Measurements from ENCODE around the gene TLX2.
A peak's percentile ranks its signal among the peaks of the same experiment; 100 is the strongest.

The TLX2 gene

GRCh38 chr2:74526649-74527230 is 12.5 kb downstream of the TLX2 start:
- POLR2A ChIA-PET = interaction anchor here (1.3 to 2.5 kb wide), 4 partner anchors 18 to 44 kb away, joined by 5 to 12 read pairs (median 6); partner anchors contain the start of genes CCDC142, PCGF1 and TTC31

GRCh38 chr2:74527741-74528140 is 13.5 kb downstream of the TLX2 start:
- Histone ChIP-seq H3K4me3 (ENCODE audit: low read depth, low read length) (no peak overlapping the region), H3K27ac (ENCODE audit: extremely low read depth, low read depth, low read length) (no peak overlapping the region), H3K9me3 (ENCODE audit: control insufficient read depth, insufficient read depth, low read depth, low read length) (no peaks in the 10 kb centered on the region), H3K4me1 (ENCODE audit: control insufficient read depth, insufficient read depth, low read length) (no peaks in the 10 kb centered on the region; the same call in 1 of the 2 replicates), H3K36me3 (ENCODE audit: control insufficient read depth in 2 of 2, insufficient read depth in 1 of 2, low read length in 2 of 2) (peaks cover 7 to 56% of the 10 kb centered on the region in 2 experiments; a peak in 1 of 3 replicates)
- ChIA-PET POLR2A (interaction anchor here (1.9 to 2.5 kb wide), 2 partner anchors 21 to 24 kb away, joined by 5 to 12 read pairs; no protein-coding TSS in a partner anchor), CTCF (no interaction called here)
- TF ChIP-seq SCRT2 (tag by site-specific recombination; IDR thresholded peaks at IDR 0.05) (peak; percentile 78), SCRT1 (tag by site-specific recombination; IDR thresholded peaks at IDR 0.05; ENCODE audit: borderline replicate concordance) (peak; percentile 31; the same call in 1 of the 2 replicates), SP7 (tag by site-specific recombination; IDR thresholded peaks at IDR 0.05) (no peak)

More at GRCh38 chr2:74526649-74527230, 12.5 kb downstream of the TLX2 start:
- no peaks in the 10 kb centered on the region for H3K9me3 ChIP-seq (ENCODE audit: control insufficient read depth, insufficient read depth, low read depth, low read length)
- no peaks in the 10 kb centered on the region; the same call in 1 of the 2 replicates for H3K4me1 ChIP-seq (ENCODE audit: control insufficient read depth, insufficient read depth, low read length)
- H3K36me3 ChIP-seq (ENCODE audit: control insufficient read depth in 2 of 2, insufficient read depth in 1 of 2, low read length in 2 of 2) = peaks cover 7 to 46% of the 10 kb centered on the region in 2 experiments; a peak in 1 of 3 replicates
- H3K27ac ChIP-seq (ENCODE audit: extremely low read depth, low read depth, low read length) = no peak overlapping the region
- H3K4me3 ChIP-seq (ENCODE audit: low read depth, low read length) = no peak overlapping the region
- CTCF ChIA-PET = interaction anchor here (1.3 kb wide), 1 partner anchor 21 kb away, joined by 5 read pairs; no protein-coding TSS in a partner anchor
- TF ChIP-seq ZNF138 (tag by site-specific recombination; IDR thresholded peaks at IDR 0.05; ENCODE audit: borderline replicate concordance) (no peak), GLIS1 (tag by site-specific recombination; IDR thresholded peaks at IDR 0.05) (no peak), INSM2 (tag by site-specific recombination; IDR thresholded peaks at IDR 0.05) (no peak), HOXA7 (CRISPR knock-in tag; IDR thresholded peaks at IDR 0.05; ENCODE audit: borderline replicate concordance) (no peak), TRIM28 (IDR thresholded peaks at IDR 0.05; ENCODE audit: borderline replicate concordance, low read length) (peak; percentile 72; the same call in 1 of the 2 replicates), ZNF514 (tag by site-specific recombination; IDR thresholded peaks at IDR 0.05) (no peak), ZNF488 (tag by site-specific recombination; IDR thresholded peaks at IDR 0.05) (no peak)

GRCh38 chr2:74528600-74529356 is 14.5 kb downstream of the TLX2 start:
- H3K4me3 ChIP-seq (ENCODE audit: low read depth, low read length) = peak overlapping the region; percentile 57
- H3K36me3 ChIP-seq (ENCODE audit: control insufficient read depth in 2 of 2, insufficient read depth in 1 of 2, low read length in 2 of 2) = peaks cover 7 to 66% of the 10 kb centered on the region in 2 experiments; a peak in 1 of 3 replicates
- H3K4me1 ChIP-seq (ENCODE audit: control insufficient read depth, insufficient read depth, low read length) = no peaks in the 10 kb centered on the region; the same call in 1 of the 2 replicates
- H3K9me3 ChIP-seq (ENCODE audit: control insufficient read depth, insufficient read depth, low read depth, low read length) = no peaks in the 10 kb centered on the region
- TF ChIP-seq SCRT1 (tag by site-specific recombination; IDR thresholded peaks at IDR 0.05; ENCODE audit: borderline replicate concordance) = peak; percentile 46; the same call in 1 of the 2 replicates
- 0 out of 2 replicates have a peak, but pooled peaks have one; percentile 20 for TF ChIP-seq ZBTB7A (tag by site-specific recombination; IDR thresholded peaks at IDR 0.05; ENCODE audit: low read depth)
- 0 out of 2 replicates have a peak, but pooled peaks have one; percentile 18 for TF ChIP-seq GLIS2 (tag by site-specific recombination; IDR thresholded peaks at IDR 0.05)
- peak; percentile 95 for TF ChIP-seq SCRT2 (tag by site-specific recombination; IDR thresholded peaks at IDR 0.05)
- TF ChIP-seq HOXC10 (CRISPR knock-in tag; IDR thresholded peaks at IDR 0.05) = 0 out of 2 replicates have a peak, but pooled peaks have one; percentile 31
- TF ChIP-seq ZNF391 (tag by site-specific recombination; IDR thresholded peaks at IDR 0.05; ENCODE audit: borderline replicate concordance, low read depth) = no peak
- peak overlapping the region; percentile 72 for H3K27ac ChIP-seq (ENCODE audit: extremely low read depth, low read depth, low read length)
- CTCF ChIA-PET = interaction anchor here (0.6 to 1.5 kb wide), 7 partner anchors 9 to 60 kb away, joined by 3 to 11 read pairs (median 3); partner anchors contain the start of genes CCDC142 and TTC31
- POLR2A ChIA-PET = interaction anchor here (0.6 to 2.4 kb wide), 12 partner anchors 8 to 77 kb away, joined by 3 to 18 read pairs (median 7); partner anchors contain the start of genes CCDC142, MRPL53, PCGF1 and TTC31

Data from HEK293 (cell line).